Measurements from ENCODE around the gene PDCD4. TPM values are rescaled to one million over a fixed set of nuclear protein-coding genes. Genes with fewer than 3 reads are reported as not detected.

The PDCD4 gene
- total and polyA plus RNA-seq, 2 of the 13 experiments (the other 11 are each of a cell fraction or from before 2014, with no cell fraction given), result 22.8 to 56.2 TPM

- TF ChIP-seq ZBTB26 (CRISPR knock-in tag; IDR thresholded peaks at IDR 0.05; ENCODE audit: borderline replicate concordance) (no peak), HMGA1 (CRISPR knock-in tag; conservative IDR thresholded peaks at IDR 0.05) (no peak), MTF2 (CRISPR knock-in tag; IDR thresholded peaks at IDR 0.05; ENCODE audit: borderline replicate concordance) (no peak), IRF2 (CRISPR knock-in tag; IDR thresholded peaks at IDR 0.05) (no peak), ZNF644 (CRISPR knock-in tag; IDR thresholded peaks at IDR 0.05; ENCODE audit: low read depth) (no peak), PRMT3 (CRISPR knock-in tag; IDR thresholded peaks at IDR 0.05; ENCODE audit: borderline replicate concordance, low read depth) (no peak), RFXAP (CRISPR knock-in tag; IDR thresholded peaks at IDR 0.05; ENCODE audit: borderline replicate concordance) (no peak; the same call in 1 of the 2 replicates), TGIF2 (CRISPR knock-in tag; IDR thresholded peaks at IDR 0.05) (no peak), BATF2 (CRISPR knock-in tag; IDR thresholded peaks at IDR 0.05) (no peak), KLF13 (CRISPR knock-in tag; IDR thresholded peaks at IDR 0.05) (no peak), ZNF280B (CRISPR knock-in tag; IDR thresholded peaks at IDR 0.05; ENCODE audit: borderline replicate concordance) (no peak), ZNF160 (CRISPR knock-in tag; IDR thresholded peaks at IDR 0.05) (no peak), SP4 (CRISPR knock-in tag; IDR thresholded peaks at IDR 0.05) (0 out of 2 replicates have a peak, but pooled peaks have one; percentile 40), MTA3 (CRISPR knock-in tag; IDR thresholded peaks at IDR 0.05) (no peak), ZNF691 (CRISPR knock-in tag; IDR thresholded peaks at IDR 0.05; ENCODE audit: borderline replicate concordance, low read depth) (no peak), ZNF800 (CRISPR knock-in tag; IDR thresholded peaks at IDR 0.05) (no peak), HOXA5 (CRISPR knock-in tag; IDR thresholded peaks at IDR 0.05) (no peak), POLR2AphosphoS5 (IDR thresholded peaks at IDR 0.05; ENCODE audit: low read depth, low read length) (no peak), HOMEZ (CRISPR knock-in tag; IDR thresholded peaks at IDR 0.05; ENCODE audit: low read depth) (no peak), ZNF501 (CRISPR knock-in tag; IDR thresholded peaks at IDR 0.05) (peak; percentile 57; the same call in 1 of the 2 replicates), ZNF552 (CRISPR knock-in tag; IDR thresholded peaks at IDR 0.05; ENCODE audit: borderline replicate concordance) (no peak), SRF (IDR thresholded peaks at IDR 0.05; ENCODE audit: low read depth, low read length) (no peak), ZFAT (CRISPR knock-in tag; conservative IDR thresholded peaks at IDR 0.05) (no peak)
Observed at GRCh38 chr10:110860576-110861241, 11.0 kb upstream of the PDCD4 start (continued).
